ENCODE measurements around the gene TREML1.

TREML1 gene

DNA sequence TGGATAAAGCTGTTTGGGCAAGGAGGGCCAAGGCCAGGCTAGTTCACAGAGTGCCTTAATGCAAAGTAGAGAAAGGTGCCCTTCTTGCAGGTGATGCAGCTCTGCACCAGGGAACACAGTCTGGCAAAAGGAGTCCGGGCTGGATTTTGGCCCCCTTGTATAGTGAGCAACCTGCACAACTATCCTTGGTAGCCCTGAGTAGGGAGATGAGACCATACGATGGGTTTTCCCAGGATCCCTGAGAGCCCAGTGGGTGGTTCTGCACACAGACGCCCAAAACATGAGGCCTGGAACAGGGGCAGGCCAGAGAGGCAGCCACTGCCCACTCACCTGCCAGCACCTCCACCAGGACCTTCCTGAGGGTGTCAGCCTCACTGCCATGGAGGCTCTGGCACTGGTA is 6.8 kb upstream of the TREML1 start:
- no peak for DNase-seq (ENCODE audit: low read depth)

DNA sequence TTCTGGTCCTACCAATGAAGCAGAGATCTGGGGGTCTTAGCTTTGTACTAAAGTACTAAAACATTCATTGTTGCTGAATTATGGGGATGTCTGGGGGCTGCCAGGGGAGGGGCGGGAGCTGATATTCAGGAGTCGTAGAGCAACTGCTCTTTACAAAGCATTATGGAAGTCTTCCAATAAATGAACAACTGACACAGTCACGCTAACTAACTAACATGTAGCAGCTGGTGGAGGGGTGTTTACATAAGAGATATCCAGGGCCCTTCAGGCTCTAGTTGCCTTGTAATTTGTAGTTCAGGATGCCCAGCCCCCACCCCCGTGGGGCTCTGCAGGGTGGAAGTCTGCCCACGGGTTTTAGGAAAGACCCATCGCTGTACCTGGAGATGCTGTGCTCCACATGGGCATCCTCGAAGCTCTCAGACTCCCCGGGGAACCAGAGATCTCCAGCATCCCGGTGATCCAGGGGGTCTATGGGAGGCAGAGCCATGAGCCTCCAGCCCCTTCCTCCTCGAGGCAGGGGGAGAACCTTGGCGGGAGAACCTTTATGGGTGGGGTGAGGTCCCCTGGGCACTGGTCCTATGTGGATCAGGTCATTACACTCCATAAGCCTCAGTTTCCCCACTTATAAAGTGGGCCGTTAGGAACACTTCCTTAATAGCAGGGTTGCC is 5.4 kb upstream of the TREML1 start:
- Histone ChIP-seq H3K36me3 (ENCODE audit: control insufficient read depth, insufficient read depth, low read length, severe bottlenecking) (no peaks in the 10 kb centered on the region), H3K4me3 (ENCODE audit: low read length) (no peak overlapping the region), H3K4me1 (ENCODE audit: control insufficient read depth, insufficient read depth, low read length) (no peaks in the 10 kb centered on the region), H3K9me3 (ENCODE audit: control insufficient read depth, low read length) (no peaks in the 10 kb centered on the region), H3K27me3 (replicated peaks; ENCODE audit: control insufficient read depth, insufficient read depth, low read length) (peaks cover 57% of the 10 kb centered on the region), H3K9ac (ENCODE audit: low read length) (no peak overlapping the region)
- peak; percentile 39 for DNase-seq (ENCODE audit: low read depth)

More for the DNA sequence above, 6.8 kb upstream of the TREML1 start:
- Histone ChIP-seq H3K4me1 (ENCODE audit: control insufficient read depth, insufficient read depth, low read length) (no peaks in the 10 kb centered on the region), H3K9me3 (ENCODE audit: control insufficient read depth, low read length) (no peaks in the 10 kb centered on the region), H3K9ac (ENCODE audit: low read length) (no peak overlapping the region), H3K27me3 (replicated peaks; ENCODE audit: control insufficient read depth, insufficient read depth, low read length) (peaks cover 56% of the 10 kb centered on the region), H3K4me3 (ENCODE audit: low read length) (no peak overlapping the region), H3K36me3 (ENCODE audit: control insufficient read depth, insufficient read depth, low read length, severe bottlenecking) (no peaks in the 10 kb centered on the region)

DNA sequence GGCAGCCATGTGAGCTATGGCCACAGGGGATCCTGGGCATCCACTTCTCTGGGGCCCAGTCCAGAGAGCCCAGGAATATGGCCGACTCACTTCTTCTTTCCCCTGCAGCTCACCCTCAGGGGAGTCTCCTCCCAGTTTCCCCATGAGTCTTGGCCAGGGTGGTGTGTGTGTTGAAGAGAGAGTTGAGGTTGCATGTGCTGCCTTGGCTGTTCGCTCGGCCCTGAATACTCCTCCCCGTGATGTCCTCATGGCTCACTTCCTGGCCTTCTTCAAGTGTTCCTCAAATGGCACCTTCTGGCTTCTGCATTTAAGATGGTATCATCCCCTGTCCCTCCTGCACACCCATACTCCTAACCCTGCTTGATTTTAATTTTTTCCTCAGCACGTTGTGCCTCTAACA is 3.2 kb upstream of the TREML1 start:
- Histone ChIP-seq H3K9ac (ENCODE audit: low read length) (no peak overlapping the region), H3K36me3 (ENCODE audit: control insufficient read depth, insufficient read depth, low read length, severe bottlenecking) (no peaks in the 10 kb centered on the region), H3K4me1 (ENCODE audit: control insufficient read depth, insufficient read depth, low read length) (no peaks in the 10 kb centered on the region), H3K4me3 (ENCODE audit: low read length) (no peak overlapping the region), H3K9me3 (ENCODE audit: control insufficient read depth, low read length) (no peaks in the 10 kb centered on the region), H3K27me3 (replicated peaks; ENCODE audit: control insufficient read depth, insufficient read depth, low read length) (peaks cover 51% of the 10 kb centered on the region)
- DNase-seq (ENCODE audit: low read depth) = no peak

DNA sequence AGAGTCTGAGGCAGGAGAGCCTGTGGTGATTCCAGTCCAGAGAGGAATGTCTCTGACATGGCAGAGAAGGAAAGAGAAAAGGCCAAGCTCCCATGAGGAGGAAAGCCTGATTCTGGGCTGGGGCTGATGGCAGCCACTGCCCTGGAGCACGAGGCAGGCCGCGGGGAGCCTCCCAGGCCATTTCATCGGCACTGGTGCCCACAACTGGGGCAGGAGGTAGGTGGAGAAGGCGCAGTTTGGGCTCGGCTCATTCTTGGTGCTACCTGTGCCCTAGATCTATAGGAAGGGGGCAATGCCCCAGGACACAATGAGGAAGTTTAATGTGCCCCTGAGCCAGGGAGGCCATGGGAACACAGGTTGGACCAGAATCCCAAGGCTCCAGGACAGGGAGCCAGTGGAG is 2.6 kb upstream of the TREML1 start:
- Histone ChIP-seq H3K4me3 (ENCODE audit: low read length) (no peak overlapping the region), H3K4me1 (ENCODE audit: control insufficient read depth, insufficient read depth, low read length) (no peaks in the 10 kb centered on the region), H3K27me3 (replicated peaks; ENCODE audit: control insufficient read depth, insufficient read depth, low read length) (peaks cover 47% of the 10 kb centered on the region), H3K9me3 (ENCODE audit: control insufficient read depth, low read length) (no peaks in the 10 kb centered on the region), H3K9ac (ENCODE audit: low read length) (no peak overlapping the region), H3K36me3 (ENCODE audit: control insufficient read depth, insufficient read depth, low read length, severe bottlenecking) (no peaks in the 10 kb centered on the region)
- DNase-seq (ENCODE audit: low read depth) = no peak

DNA sequence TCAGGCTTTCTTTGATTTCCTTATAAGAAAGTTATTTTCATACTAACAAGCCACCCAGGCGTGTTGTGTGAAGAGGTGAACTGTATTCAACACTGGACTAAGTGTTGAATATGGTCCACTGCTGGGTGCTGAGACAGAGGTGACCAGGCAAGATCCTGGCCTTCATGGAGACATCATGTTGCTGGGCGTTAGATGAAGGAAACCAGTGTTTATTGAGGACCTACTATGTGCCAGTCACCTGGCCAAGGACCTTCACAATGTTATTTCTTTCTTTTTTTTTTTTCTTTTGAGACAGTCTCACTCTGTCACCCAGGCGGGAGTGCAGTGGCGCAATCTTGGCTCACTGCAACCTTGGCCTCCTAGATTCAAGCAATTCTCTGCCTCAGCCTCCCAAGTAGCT is 1.9 kb upstream of the TREML1 start:
- H3K9me3 ChIP-seq (ENCODE audit: control insufficient read depth, low read length) = no peaks in the 10 kb centered on the region
- no peak overlapping the region for H3K9ac ChIP-seq (ENCODE audit: low read length)
- no peak overlapping the region for H3K4me3 ChIP-seq (ENCODE audit: low read length)
- no peak for DNase-seq (ENCODE audit: low read depth)
- H3K4me1 ChIP-seq (ENCODE audit: control insufficient read depth, insufficient read depth, low read length) = no peaks in the 10 kb centered on the region
- peaks cover 41% of the 10 kb centered on the region for H3K27me3 ChIP-seq (replicated peaks; ENCODE audit: control insufficient read depth, insufficient read depth, low read length)
- no peaks in the 10 kb centered on the region for H3K36me3 ChIP-seq (ENCODE audit: control insufficient read depth, insufficient read depth, low read length, severe bottlenecking)

DNA sequence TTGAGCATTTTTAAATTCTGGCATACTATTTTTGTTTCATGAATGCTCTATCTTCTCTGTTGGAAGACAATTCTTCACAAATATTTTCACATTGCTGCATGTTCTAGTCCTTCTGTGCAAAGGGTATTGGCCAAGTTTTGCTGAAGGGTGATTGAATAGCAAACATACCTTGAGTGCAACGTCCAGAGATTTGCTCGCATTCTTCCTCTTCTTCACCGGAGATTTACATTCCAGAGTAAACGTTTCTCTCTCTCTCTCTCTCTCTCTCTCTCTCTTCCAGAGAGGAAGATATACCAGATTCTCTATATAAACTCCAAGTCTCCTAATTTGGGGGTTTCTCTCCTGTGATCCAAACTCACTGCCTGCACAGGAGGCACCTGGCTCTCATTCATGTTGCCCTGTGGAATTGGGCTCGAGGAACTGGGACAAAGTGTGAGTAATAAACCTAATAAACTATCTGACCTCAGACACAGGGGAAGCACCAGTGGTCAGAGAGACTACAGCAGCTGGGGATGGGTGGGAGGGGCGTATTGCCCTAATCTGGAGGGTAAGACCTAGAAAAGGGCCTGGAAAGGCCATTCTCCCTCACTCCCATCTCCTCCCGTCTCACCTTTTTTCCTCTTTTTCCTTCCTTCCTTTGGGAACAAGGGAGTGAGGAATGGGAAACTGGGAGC is 1.1 kb upstream of the TREML1 start:
- no peaks in the 10 kb centered on the region for H3K36me3 ChIP-seq (ENCODE audit: control insufficient read depth, insufficient read depth, low read length, severe bottlenecking)
- peaks cover 34% of the 10 kb centered on the region for H3K27me3 ChIP-seq (replicated peaks; ENCODE audit: control insufficient read depth, insufficient read depth, low read length)
- no peaks in the 10 kb centered on the region for H3K4me1 ChIP-seq (ENCODE audit: control insufficient read depth, insufficient read depth, low read length)
- peak; percentile 14 for DNase-seq (ENCODE audit: low read depth)
- no peaks in the 10 kb centered on the region for H3K9me3 ChIP-seq (ENCODE audit: control insufficient read depth, low read length)
- no peak overlapping the region for H3K4me3 ChIP-seq (ENCODE audit: low read length)
- H3K9ac ChIP-seq (ENCODE audit: low read length) = no peak overlapping the region

DNA sequence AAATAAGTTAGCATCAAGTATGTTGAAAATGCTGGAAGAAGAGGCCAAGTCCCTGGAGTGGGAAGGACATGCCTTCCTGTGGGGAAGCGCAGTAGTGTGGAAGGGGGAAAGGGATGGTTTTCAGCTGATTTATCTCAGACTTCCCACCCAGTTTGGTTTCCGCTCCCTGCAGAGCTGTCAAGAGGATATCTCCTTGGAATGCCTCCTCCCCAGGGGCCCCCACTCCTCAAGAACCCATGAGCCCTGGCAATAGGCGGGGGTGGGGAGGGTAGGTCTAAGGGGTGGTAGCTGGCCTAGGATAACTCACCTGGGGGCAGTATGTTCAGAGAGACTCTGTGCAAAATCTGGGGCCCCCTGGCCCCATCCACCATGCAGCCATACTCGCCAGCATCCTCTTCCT is 696 bp downstream of the TREML1 start:
- Histone ChIP-seq H3K27me3 (replicated peaks; ENCODE audit: control insufficient read depth, insufficient read depth, low read length) (peaks cover 18% of the 10 kb centered on the region), H3K36me3 (ENCODE audit: control insufficient read depth, insufficient read depth, low read length, severe bottlenecking) (no peaks in the 10 kb centered on the region), H3K9me3 (ENCODE audit: control insufficient read depth, low read length) (no peaks in the 10 kb centered on the region), H3K4me3 (ENCODE audit: low read length) (no peak overlapping the region), H3K4me1 (ENCODE audit: control insufficient read depth, insufficient read depth, low read length) (no peaks in the 10 kb centered on the region), H3K9ac (ENCODE audit: low read length) (no peak overlapping the region)
- no peak for DNase-seq (ENCODE audit: low read depth)

DNA sequence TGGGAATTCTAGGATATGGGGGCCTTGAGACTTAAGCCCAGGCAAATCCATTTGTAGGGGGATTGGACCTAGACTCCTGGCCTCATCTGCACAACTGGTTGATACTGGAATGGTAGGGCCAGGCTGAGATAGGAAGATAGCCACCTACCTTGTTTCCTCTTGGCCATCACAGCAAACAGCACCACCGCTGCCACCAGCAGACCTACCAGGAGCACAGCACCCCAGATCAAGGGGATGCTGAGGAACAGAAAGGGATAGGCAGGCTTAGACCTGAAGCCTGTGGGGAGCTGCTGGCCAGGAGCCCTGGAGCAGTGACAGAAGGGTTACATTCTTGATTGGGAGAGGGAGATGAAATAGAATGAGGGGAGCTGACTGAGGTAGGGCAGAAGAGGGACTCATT is 3.5 kb downstream of the TREML1 start:
- no peaks in the 10 kb centered on the region for H3K36me3 ChIP-seq (ENCODE audit: control insufficient read depth, insufficient read depth, low read length, severe bottlenecking)
- no peak overlapping the region for H3K9ac ChIP-seq (ENCODE audit: low read length)
- DNase-seq (ENCODE audit: low read depth) = no peak
- H3K9me3 ChIP-seq (ENCODE audit: control insufficient read depth, low read length) = no peaks in the 10 kb centered on the region
- H3K4me3 ChIP-seq (ENCODE audit: low read length) = no peak overlapping the region
- H3K4me1 ChIP-seq (ENCODE audit: control insufficient read depth, insufficient read depth, low read length) = no peaks in the 10 kb centered on the region
- peaks cover 7% of the 10 kb centered on the region for H3K27me3 ChIP-seq (replicated peaks; ENCODE audit: control insufficient read depth, insufficient read depth, low read length)

DNA sequence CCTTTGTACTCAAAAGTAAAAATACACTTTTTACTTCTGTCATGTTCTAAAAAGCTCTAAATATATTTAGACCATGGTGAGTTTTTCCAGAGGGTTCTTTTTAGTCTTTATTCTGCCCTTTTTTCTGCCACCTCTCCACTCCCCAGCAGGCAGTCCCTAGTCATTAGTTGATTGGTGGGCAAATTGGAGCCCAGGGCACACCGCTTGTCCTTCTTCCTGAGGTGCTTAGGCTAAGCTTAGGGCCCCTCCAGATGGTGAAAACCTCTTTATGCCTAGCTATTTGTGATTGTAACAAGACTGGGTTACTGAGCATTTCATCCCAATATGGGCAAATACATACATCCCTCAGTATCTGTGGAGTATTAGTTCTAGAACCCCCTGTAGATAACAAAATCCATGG is 6.2 kb downstream of the TREML1 start:
- H3K9ac ChIP-seq (ENCODE audit: low read length) = no peak overlapping the region
- H3K9me3 ChIP-seq (ENCODE audit: control insufficient read depth, low read length) = no peaks in the 10 kb centered on the region
- no peaks in the 10 kb centered on the region for H3K27me3 ChIP-seq (replicated peaks; ENCODE audit: control insufficient read depth, insufficient read depth, low read length)
- H3K4me3 ChIP-seq (ENCODE audit: low read length) = no peak overlapping the region
- no peaks in the 10 kb centered on the region for H3K36me3 ChIP-seq (ENCODE audit: control insufficient read depth, insufficient read depth, low read length, severe bottlenecking)
- H3K4me1 ChIP-seq (ENCODE audit: control insufficient read depth, insufficient read depth, low read length) = no peaks in the 10 kb centered on the region
- no peak for DNase-seq (ENCODE audit: low read depth)

DNA sequence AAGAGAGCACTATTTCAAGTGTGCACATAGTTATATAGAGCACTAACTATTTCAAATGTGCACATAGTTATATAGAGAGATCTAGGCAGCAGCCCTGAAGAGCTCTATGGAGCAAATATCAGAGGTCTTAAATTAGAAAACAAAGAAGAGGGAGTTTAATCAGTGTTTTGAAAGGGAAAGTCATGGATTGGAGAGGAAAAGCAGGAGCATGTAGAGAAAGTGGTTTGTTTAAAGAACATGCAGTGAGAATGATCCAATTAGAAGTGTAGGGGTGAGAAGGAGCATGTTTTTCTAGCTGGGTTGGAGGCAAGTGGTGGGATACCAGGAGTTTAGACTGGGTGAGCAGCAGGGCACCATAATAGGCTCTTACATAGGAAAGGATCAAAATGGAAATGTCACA is 17.2 kb downstream of the TREML1 start:
- DNase-seq (ENCODE audit: low read depth) = no peak
- H3K9me3 ChIP-seq (ENCODE audit: control insufficient read depth, low read length) = no peaks in the 10 kb centered on the region
- no peak overlapping the region for H3K9ac ChIP-seq (ENCODE audit: low read length)
- peaks cover 8% of the 10 kb centered on the region for H3K36me3 ChIP-seq (ENCODE audit: control insufficient read depth, insufficient read depth, low read length, severe bottlenecking)
- H3K4me1 ChIP-seq (ENCODE audit: control insufficient read depth, insufficient read depth, low read length) = peaks cover 2% of the 10 kb centered on the region
- H3K4me3 ChIP-seq (ENCODE audit: low read length) = no peak overlapping the region
- H3K27me3 ChIP-seq (replicated peaks; ENCODE audit: control insufficient read depth, insufficient read depth, low read length) = no peaks in the 10 kb centered on the region

DNA sequence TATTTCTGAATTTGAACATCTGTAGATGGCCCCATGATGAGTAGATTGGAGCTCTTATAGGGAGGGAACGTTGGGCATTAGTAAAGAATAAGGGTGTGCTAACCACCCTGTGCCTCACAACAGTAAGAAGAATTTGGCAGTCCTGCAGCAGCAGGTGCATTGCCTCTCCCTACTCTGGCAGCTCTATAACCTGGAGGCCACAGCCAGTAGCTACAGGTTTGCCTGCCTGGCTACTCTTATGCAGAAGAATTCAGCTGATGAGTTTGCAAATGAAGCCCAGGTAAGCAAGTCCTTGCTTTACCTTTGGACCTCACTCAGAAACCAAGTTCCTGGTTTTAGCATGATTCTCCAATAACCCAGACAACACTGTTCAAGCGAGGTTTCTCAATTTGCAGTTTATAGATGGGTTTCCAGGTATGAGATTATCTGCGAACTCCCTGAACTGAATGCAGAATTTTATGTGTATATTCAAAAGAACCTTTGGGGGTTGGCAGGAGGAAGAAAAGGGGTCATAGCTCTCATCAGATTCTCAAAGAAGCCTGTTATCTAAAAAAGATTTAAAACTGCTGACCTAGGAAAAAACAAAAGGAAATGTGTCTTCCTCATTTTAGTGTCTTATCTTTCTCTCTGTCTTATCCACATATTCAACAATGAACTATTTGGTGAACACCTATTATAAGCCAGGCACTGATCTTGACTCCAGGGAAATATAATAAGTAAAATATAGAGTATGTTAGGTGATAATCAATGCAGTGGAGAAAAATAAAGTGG is 18.9 kb downstream of the TREML1 start:
- Histone ChIP-seq H3K9me3 (ENCODE audit: control insufficient read depth, low read length) (no peaks in the 10 kb centered on the region), H3K27me3 (replicated peaks; ENCODE audit: control insufficient read depth, insufficient read depth, low read length) (no peaks in the 10 kb centered on the region), H3K36me3 (ENCODE audit: control insufficient read depth, insufficient read depth, low read length, severe bottlenecking) (peaks cover 3% of the 10 kb centered on the region), H3K9ac (ENCODE audit: low read length) (no peak overlapping the region), H3K4me1 (ENCODE audit: control insufficient read depth, insufficient read depth, low read length) (peaks cover 2% of the 10 kb centered on the region), H3K4me3 (ENCODE audit: low read length) (no peak overlapping the region)
- DNase-seq (ENCODE audit: low read depth) = no peak
